Measurements from ENCODE around the gene ATP5F1E. TPM values are rescaled to one million over a fixed set of nuclear protein-coding genes. Genes with fewer than 3 reads are reported as not detected.

Gene ATP5F1E
- total RNA-seq, 1 donor from 2014 or later: 73.8 TPM

DNA sequence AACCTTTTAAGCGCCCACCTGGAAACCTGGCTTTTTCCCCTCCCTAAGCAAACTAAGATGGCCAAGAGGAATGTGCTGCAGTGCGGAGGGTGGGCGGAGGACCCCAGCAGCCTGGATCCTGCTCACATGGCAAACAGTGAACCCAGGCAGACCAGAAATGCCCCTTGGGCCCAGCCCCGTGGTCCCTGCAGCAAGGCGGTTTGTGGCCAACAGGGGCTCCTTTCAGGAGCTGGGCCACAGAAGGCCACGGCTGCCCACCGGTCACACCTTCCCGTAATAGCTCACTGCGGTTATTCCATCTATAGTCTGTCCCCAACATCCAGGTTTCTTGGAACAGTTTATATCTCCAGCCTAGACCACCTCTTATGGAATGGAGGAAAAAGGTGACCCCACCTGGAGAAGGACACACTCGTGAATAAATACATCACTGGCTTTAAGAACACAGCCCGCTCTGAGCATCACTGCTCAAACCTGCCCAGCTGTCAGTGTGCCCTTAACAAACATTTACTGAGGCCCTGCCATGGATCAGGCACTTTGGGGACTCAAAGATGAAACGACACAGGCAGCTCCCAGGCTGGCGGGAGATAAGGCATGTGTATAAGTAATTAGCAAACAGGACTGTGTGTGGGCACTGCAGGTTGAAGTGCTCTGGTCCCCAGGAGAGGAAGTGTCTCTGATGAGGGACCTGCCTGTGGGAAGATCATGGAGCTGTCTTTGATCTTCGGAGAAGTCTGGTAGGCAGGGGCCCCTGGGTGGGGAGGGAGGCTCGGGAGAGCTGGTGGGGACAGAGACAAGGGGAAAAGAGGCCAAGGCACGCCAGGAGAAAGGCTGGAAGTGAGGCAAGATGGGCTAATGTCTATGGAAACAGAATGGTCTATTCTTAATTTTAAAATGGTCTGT is 16.1 kb downstream of the ATP5F1E start:
- no peak overlapping the region for H3K4me3 ChIP-seq
- H3K36me3 ChIP-seq: no peaks in the 10 kb centered on the region
- peaks cover 13% of the 10 kb centered on the region for H3K4me1 ChIP-seq
- no peaks in the 10 kb centered on the region for H3K27me3 ChIP-seq (ENCODE audit: low read depth)
- TF ChIP-seq, protein P1, sequence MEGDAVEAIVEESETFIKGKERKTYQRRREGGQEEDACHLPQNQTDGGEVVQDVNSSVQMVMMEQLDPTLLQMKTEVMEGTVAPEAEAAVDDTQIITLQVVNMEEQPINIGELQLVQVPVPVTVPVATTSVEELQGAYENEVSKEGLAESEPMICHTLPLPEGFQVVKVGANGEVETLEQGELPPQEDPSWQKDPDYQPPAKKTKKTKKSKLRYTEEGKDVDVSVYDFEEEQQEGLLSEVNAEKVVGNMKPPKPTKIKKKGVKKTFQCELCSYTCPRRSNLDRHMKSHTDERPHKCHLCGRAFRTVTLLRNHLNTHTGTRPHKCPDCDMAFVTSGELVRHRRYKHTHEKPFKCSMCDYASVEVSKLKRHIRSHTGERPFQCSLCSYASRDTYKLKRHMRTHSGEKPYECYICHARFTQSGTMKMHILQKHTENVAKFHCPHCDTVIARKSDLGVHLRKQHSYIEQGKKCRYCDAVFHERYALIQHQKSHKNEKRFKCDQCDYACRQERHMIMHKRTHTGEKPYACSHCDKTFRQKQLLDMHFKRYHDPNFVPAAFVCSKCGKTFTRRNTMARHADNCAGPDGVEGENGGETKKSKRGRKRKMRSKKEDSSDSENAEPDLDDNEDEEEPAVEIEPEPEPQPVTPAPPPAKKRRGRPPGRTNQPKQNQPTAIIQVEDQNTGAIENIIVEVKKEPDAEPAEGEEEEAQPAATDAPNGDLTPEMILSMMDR (IDR thresholded peaks at IDR 0.05): no peak
- intact Hi-C loops (cut with DNase I): no loop called here
- DNase-seq (no peak), ATAC-seq (no peak)
- no peaks in the 10 kb centered on the region for H3K9me3 ChIP-seq
- H3K27ac ChIP-seq: no peak overlapping the region

DNA sequence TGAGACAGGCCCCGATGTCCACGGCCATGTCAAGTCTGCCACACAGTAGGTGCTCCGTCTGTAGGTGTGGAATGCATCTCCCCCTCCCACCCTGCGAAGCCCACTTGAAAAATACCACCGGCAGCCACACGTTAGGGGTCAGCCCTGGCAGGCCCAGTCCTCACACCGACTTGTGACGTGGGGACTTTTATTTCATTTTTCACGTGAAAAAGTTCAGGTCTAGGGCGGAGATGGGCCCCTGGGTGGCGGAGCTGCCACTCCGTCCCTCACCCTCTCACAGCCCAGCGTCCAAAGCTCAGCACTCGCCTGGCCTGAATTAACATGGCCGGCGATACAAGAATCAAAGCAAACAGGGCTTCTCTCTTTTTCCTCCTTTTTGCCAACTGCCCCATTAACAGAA is 16.7 kb downstream of the ATP5F1E start:
- no peak overlapping the region for H3K27ac ChIP-seq

DNA sequence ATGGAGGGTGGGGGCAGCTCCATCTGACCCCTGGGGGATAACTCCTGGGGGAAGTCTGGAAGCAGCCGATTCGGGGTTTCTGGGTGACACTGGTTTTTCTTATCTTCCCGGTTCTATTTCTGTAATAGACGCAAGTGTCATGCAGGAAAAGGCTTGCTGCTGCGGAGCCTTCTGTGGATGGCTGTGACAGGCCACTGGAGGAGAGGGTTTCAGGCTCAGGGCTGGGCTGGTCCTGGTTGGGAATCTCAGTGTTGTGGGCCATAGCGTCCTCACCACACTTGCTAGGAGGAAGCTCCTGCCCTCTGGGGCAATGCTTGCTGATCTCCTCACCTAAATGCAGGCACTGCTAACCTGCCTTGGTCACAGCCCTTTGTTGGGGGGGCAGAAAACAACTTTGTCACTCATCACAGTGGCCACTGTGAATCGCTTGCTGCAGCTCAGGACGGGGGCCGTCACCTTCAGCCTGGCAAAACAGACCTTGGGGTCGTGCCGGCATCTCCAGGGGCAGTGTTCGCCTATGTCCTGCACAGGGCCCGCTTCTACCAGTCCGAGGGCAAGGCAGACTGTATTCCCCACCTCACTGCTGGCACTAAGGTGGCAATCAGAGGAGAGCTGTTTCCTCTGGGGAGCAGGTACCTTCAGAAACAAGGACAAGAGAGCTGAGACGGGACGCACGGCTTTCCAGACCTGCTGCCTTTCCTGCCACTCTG is 17.3 kb downstream of the ATP5F1E start:
- no peak for ATAC-seq
- Histone ChIP-seq H3K4me1 (peaks cover 26% of the 10 kb centered on the region), H3K27me3 (ENCODE audit: low read depth) (no peaks in the 10 kb centered on the region), H3K4me3 (no peak overlapping the region), H3K27ac (no peak overlapping the region), H3K9me3 (no peaks in the 10 kb centered on the region), H3K36me3 (no peaks in the 10 kb centered on the region)
- DNase-seq: no peak
- intact Hi-C loops (cut with DNase I): no loop called here
- TF ChIP-seq, protein P1 (IDR thresholded peaks at IDR 0.05): no peak

More for the DNA sequence above, 16.7 kb downstream of the ATP5F1E start:
- ATAC-seq: no peak
- H3K27me3 ChIP-seq (ENCODE audit: low read depth): no peaks in the 10 kb centered on the region
- H3K4me3 ChIP-seq: no peak overlapping the region
- H3K4me1 ChIP-seq: peaks cover 20% of the 10 kb centered on the region
- TF ChIP-seq, protein P1 (IDR thresholded peaks at IDR 0.05): no peak
- no peaks in the 10 kb centered on the region for H3K9me3 ChIP-seq
- no peak for DNase-seq
- intact Hi-C loops (cut with DNase I): no loop called here
- no peaks in the 10 kb centered on the region for H3K36me3 ChIP-seq

DNA sequence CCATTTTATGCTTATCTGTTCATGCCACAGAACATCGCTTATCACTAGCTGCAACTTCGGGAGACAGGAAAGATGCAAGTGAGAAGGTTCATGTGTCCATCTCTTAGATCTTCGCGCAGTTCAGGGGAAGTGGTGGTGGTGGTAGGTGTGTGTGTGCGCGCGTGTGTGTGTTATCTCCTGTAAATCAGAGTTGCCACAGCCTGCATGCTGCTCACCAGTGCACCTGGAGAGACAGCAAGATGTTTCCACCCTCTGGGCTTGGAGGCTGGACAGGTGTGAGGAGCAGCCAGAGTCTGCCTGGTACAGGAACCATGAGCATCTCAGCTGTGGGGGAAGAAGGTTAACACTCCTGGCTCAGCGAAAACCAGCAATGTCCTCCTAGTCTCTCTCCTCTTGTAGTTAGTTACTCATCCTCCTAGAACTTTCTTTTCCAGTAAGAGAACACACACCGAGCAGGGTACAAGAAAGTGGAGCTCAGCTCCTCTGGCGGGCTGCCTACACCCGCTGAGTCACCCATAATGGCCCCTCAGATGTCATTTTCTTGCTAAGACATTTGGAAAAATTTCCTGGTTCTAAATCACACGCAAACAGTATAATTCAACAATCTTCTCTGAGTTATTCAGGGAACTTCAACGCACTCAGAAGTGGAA is 18.1 kb downstream of the ATP5F1E start:
- DNase-seq: no peak
- Histone ChIP-seq H3K27ac (no peak overlapping the region), H3K4me1 (peaks cover 27% of the 10 kb centered on the region)

More for the DNA sequence above, 18.1 kb downstream of the ATP5F1E start:
- TF ChIP-seq, protein P1 (IDR thresholded peaks at IDR 0.05): no peak
- intact Hi-C loops (cut with DNase I): no loop called here
- no peaks in the 10 kb centered on the region for H3K9me3 ChIP-seq
- no peaks in the 10 kb centered on the region for H3K27me3 ChIP-seq (ENCODE audit: low read depth)
- no peaks in the 10 kb centered on the region for H3K36me3 ChIP-seq
- no peak for ATAC-seq
- H3K4me3 ChIP-seq: no peak overlapping the region

All from lower lobe of right lung (tissue), 2 donors.